ENCODE measurements around the gene CDNF.
"Not testable (repeated sequence)": the region's sequence is repeated elsewhere in the genome, so short reads cannot be mapped to it uniquely, and the experiment has no call there.

Gene CDNF

GRCh38 chr10:14838582-14839304 is 906 bp upstream of the CDNF start:
- DNase-seq = no peak

GRCh38 chr10:14837003-14837756 is 657 bp downstream of the CDNF start:
- DNase-seq = peak in 1 of 2 experiments; percentile 26

GRCh38 chr10:14836208-14836607 is 1.6 kb downstream of the CDNF start:
- DNase-seq = no peak

GRCh38 chr10:14833106-14833505 is 4.7 kb downstream of the CDNF start:
- no peak for DNase-seq

- no peak for DNase-seq
These were observed 11.6 kb downstream of the CDNF start for GRCh38 chr10:14826076-14826829.

- DNase-seq = no peak
These were observed 13.9 kb downstream of the CDNF start for GRCh38 chr10:14823966-14824365.

- no peak for DNase-seq
These were observed 14.7 kb downstream of the CDNF start for GRCh38 chr10:14822879-14823755.

GRCh38 chr10:14821635-14822375 is 16.0 kb downstream of the CDNF start:
- no peak for DNase-seq

GRCh38 chr10:14820775-14821154 is 17.1 kb downstream of the CDNF start:
- no peak for DNase-seq

GRCh38 chr10:14820010-14820774 is 17.6 kb downstream of the CDNF start:
- DNase-seq = no peak

GRCh38 chr10:14816717-14817116 is 21.1 kb downstream of the CDNF start:
- not testable (repeated sequence) for DNase-seq

- no peak for DNase-seq
These were observed 22.2 kb downstream of the CDNF start for GRCh38 chr10:14815681-14816080.

- DNase-seq = no peak
These were observed 25.6 kb downstream of the CDNF start for GRCh38 chr10:14812271-14812670.

GRCh38 chr10:14810969-14811953 is 26.6 kb downstream of the CDNF start:
- DNase-seq = no peak

- no peak for DNase-seq
These were observed 31.5 kb downstream of the CDNF start for GRCh38 chr10:14806318-14806717.

- no peak for DNase-seq
These were observed 34.0 kb downstream of the CDNF start for GRCh38 chr10:14803827-14804226.

- DNase-seq = no peak
These were observed 36.1 kb downstream of the CDNF start for GRCh38 chr10:14801723-14802122.

- DNase-seq = no peak
These were observed 37.4 kb downstream of the CDNF start for GRCh38 chr10:14800397-14800796.

- no peak for DNase-seq
These were observed 39.2 kb downstream of the CDNF start for GRCh38 chr10:14798636-14799035.

- DNase-seq = no peak
These were observed 49.9 kb downstream of the CDNF start for GRCh38 chr10:14787938-14788337.
